PC-3 (cell line): ENCODE data around the gene WWC1. TPM values are rescaled to one million over a fixed set of nuclear protein-coding genes. Genes with fewer than 3 reads are reported as not detected.

ENCODE experiments used
- ATAC-seq: fragments of 200-7000 bp; cut with Tn5 transposase; 2 replicates; pipeline ENCODE4 v1.9.1; 2020; ENCODE audit warnings: mild to moderate bottlenecking, moderate library complexity
- BruUV-seq: library from RNA; stranded (reverse); fragments of 400-500 nt; replicated peaks from 2 replicates; lab custom pipeline; 2021; lab: Mats Ljungman, UMichigan
- CTCF ChIA-PET: fragments of 300-600 bp; sonication (Branson Sonifier 250); formaldehyde crosslinking; loops from one replicate; lab custom pipeline; 2022; ENCODE audit warnings: antibody characterized with exemption; lab: Charles Lee
- POLR2A ChIA-PET: fragments of 300-600 bp; sonication (Branson Sonifier 250); formaldehyde crosslinking; loops from one replicate; lab custom pipeline; 2022; ENCODE audit warnings: antibody characterized with exemption; ENCODE audit not compliant: unreplicated experiment; lab: Charles Lee
- DNase-seq: peaks from one replicate; pipeline ENCODE4 v3.0.0-alpha.2; 2015
- H2AFZ ChIP-seq: fragments of 300-600 bp; sonication (generic); 2 replicates; pipeline ENCODE4 v1.6.0; 2016; ENCODE audit warnings: antibody characterized with exemption, low read length
- H3F3A ChIP-seq: fragments of 300-600 bp; sonication (generic); one replicate; pipeline ENCODE4 v1.6.0; 2017; ENCODE audit warnings: antibody characterized with exemption, low read length, control low read depth, mild to moderate bottlenecking; ENCODE audit not compliant: unreplicated experiment
- H3K27ac ChIP-seq: fragments of 300-600 bp; sonication (generic); 2 replicates; pipeline ENCODE4 v1.5.1; 2016; ENCODE audit warnings: mild to moderate bottlenecking, low read length
- H3K27me3 ChIP-seq: fragments of 300-600 bp; sonication (generic); 2 replicates; pipeline ENCODE4 v1.6.1; 2016; ENCODE audit warnings: low read length, mixed read lengths
- H3K36me3 ChIP-seq: fragments of 300-600 bp; sonication (generic); 2 replicates; pipeline ENCODE4 v1.6.1; 2016; ENCODE audit warnings: low read depth, mixed run types, low read length, mixed read lengths
- H3K4me1 ChIP-seq: fragments of 300-600 bp; sonication (generic); 2 replicates; pipeline ENCODE4 v1.5.1; 2016; ENCODE audit warnings: low read length; ENCODE audit not compliant: insufficient read depth
- H3K4me2 ChIP-seq: fragments of 300-600 bp; sonication (generic); 2 replicates; pipeline ENCODE4 v1.6.0; 2016; ENCODE audit warnings: low read length
- H3K4me3 ChIP-seq: fragments of 300-600 bp; sonication (generic); 2 replicates; pipeline ENCODE4 v1.5.1; 2016; ENCODE audit warnings: mild to moderate bottlenecking, low read length, mixed read lengths
- H3K79me2 ChIP-seq: fragments of 300-600 bp; sonication (generic); 2 replicates; pipeline ENCODE4 v1.6.1; 2017; ENCODE audit warnings: low read length, mixed read lengths
- H3K9ac ChIP-seq: fragments of 300-600 bp; sonication (generic); 2 replicates; pipeline ENCODE4 v1.6.0; 2016; ENCODE audit warnings: mild to moderate bottlenecking, low read length
- H3K9me2 ChIP-seq: fragments of 300-600 bp; sonication (generic); replicated peaks from 2 replicates; pipeline ENCODE4 v1.6.1; 2016; ENCODE audit warnings: mixed run types, low read length, mixed read lengths
- H3K9me3 ChIP-seq: fragments of 300-600 bp; sonication (generic); 2 replicates; pipeline ENCODE4 v1.6.1; 2016; ENCODE audit warnings: low read length, mixed read lengths
- H4K20me1 ChIP-seq: fragments of 300-600 bp; sonication (generic); 2 replicates; pipeline ENCODE4 v1.6.1; 2016; ENCODE audit warnings: low read length, mixed read lengths
- EZH2 ChIP-seq: fragments of 300-600 bp; sonication (generic); IDR thresholded peaks from one replicate; pipeline ENCODE4 v1.6.1; 2017; ENCODE audit warnings: antibody characterized with exemption, mild to moderate bottlenecking, low read length; ENCODE audit not compliant: unreplicated experiment
- EZH2phosphoT487 ChIP-seq: fragments of 300-600 bp; sonication (generic); IDR thresholded peaks from 2 replicates; pipeline ENCODE4 v1.6.1; 2018; ENCODE audit warnings: mild to moderate bottlenecking, antibody characterized with exemption, low read length, borderline replicate concordance
- intact Hi-C: fragments of 100-400 bp; cut with micrococcal nuclease; formaldehyde crosslinking; loops from 2 replicates; pipeline ENCODE4 v1.9.0; 2023
- total RNA-seq: library from RNA; depleted of rRNA; stranded (reverse); fragments of >200 nt; gene quantifications from 2 replicates; pipeline ENCODE4 v1.2.3, GENCODE V29; 2014
- TF ChIP-seq, protein P1 (sequence below): fragments of 300-600 bp; sonication (generic); conservative IDR thresholded peaks from 2 replicates; pipeline ENCODE4 v1.5.1; 2017; ENCODE audit warnings: antibody characterized with exemption, low read depth, mild to moderate bottlenecking, low read length

The WWC1 gene
- total RNA-seq, 1 experiment from 2014 or later = 31.8 TPM

DNA sequence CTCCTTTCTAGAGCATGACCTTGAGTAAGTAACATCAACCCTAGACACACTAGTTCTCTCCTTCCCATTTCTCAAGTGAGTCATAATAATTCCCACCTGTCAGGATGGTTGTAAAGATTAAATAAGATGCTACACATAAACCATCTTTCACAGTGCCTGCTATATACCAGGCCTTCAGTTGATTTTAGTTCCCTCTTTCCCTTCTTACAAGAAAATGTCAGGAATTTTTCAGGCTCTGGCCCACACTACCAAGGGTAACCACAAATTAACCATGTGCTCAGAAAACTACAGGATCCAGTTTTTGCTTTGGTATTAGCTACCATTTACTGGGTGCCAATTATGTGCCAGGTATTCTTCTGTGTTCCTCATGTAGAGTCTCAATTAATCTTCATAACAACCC, 152.1 kb downstream of the WWC1 start:
- H3K79me2 ChIP-seq = no peaks in the 10 kb centered on the region
- no peaks in the 10 kb centered on the region for H3K9me2 ChIP-seq
- H3K9me3 ChIP-seq = no peaks in the 10 kb centered on the region
- ATAC-seq (no peak), DNase-seq (no peak)
- ChIA-PET POLR2A (no interaction called here), CTCF (no interaction called here)
- TF ChIP-seq EZH2phosphoT487 = no peak
- TF ChIP-seq, protein P1, sequence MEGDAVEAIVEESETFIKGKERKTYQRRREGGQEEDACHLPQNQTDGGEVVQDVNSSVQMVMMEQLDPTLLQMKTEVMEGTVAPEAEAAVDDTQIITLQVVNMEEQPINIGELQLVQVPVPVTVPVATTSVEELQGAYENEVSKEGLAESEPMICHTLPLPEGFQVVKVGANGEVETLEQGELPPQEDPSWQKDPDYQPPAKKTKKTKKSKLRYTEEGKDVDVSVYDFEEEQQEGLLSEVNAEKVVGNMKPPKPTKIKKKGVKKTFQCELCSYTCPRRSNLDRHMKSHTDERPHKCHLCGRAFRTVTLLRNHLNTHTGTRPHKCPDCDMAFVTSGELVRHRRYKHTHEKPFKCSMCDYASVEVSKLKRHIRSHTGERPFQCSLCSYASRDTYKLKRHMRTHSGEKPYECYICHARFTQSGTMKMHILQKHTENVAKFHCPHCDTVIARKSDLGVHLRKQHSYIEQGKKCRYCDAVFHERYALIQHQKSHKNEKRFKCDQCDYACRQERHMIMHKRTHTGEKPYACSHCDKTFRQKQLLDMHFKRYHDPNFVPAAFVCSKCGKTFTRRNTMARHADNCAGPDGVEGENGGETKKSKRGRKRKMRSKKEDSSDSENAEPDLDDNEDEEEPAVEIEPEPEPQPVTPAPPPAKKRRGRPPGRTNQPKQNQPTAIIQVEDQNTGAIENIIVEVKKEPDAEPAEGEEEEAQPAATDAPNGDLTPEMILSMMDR = no peak
- TF ChIP-seq EZH2 = no peak
- H3K36me3 ChIP-seq = peaks cover 20% of the 10 kb centered on the region; the same call in 1 of the 2 replicates
- H3K4me1 ChIP-seq = no peaks in the 10 kb centered on the region
- intact Hi-C loops = no loop called here
- H3K4me3 ChIP-seq = no peak overlapping the region
- no peak overlapping the region for H3K27ac ChIP-seq
- H3K27me3 ChIP-seq = no peaks in the 10 kb centered on the region
- H3K9ac ChIP-seq = no peak overlapping the region
- no peak overlapping the region for H3K4me2 ChIP-seq
- no TSS peak for BruUV-seq
- no peaks in the 10 kb centered on the region for H4K20me1 ChIP-seq
- no peak overlapping the region for H2AFZ ChIP-seq
- H3F3A ChIP-seq = no peaks in the 10 kb centered on the region

DNA sequence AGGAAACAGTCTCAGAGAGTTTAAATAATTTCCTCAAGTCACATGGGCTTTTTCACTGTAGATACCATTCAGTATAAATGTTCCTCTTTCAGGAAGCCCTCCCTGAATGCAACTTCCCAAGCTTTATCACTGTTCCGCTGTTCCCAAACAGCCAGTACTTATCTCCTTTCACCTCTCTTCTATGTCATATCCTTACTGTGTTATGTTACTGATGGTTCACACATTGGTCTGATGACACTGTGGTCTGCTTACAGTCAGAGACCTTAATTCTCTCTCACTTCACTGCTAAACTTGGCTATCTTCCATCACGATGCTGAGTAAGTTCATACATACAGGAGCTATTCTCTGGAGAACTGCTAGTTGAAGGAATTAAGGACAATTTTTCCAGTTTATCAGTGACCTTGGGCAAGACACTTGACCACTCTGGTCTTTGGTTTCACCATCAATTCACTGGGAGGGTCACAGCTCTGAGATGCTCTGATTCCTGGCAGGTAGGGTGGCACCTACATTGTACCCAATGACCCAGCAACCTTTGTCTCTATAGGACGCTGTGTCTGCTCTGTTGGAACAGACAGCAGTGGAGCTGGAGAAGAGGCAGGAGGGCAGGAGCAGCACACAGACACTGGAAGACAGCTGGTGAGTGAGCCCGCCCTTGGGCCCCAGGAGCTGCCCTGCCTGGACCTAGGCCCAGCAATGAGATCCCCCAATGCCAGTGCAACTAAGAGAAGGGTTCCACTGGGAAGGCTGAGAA, 152.7 kb downstream of the WWC1 start:
- Histone ChIP-seq H3K36me3 (peaks cover 20% of the 10 kb centered on the region; the same call in 1 of the 2 replicates), H3K4me3 (no peak overlapping the region), H3F3A (no peaks in the 10 kb centered on the region), H3K27me3 (no peaks in the 10 kb centered on the region), H3K79me2 (no peaks in the 10 kb centered on the region), H3K4me2 (no peak overlapping the region), H3K9ac (no peak overlapping the region), H4K20me1 (no peaks in the 10 kb centered on the region), H3K27ac (no peak overlapping the region), H3K4me1 (no peaks in the 10 kb centered on the region), H2AFZ (no peak overlapping the region), H3K9me2 (no peaks in the 10 kb centered on the region), H3K9me3 (no peaks in the 10 kb centered on the region)
- intact Hi-C loops = no loop called here
- TF ChIP-seq, protein P1 = no peak
- TF ChIP-seq EZH2 (no peak), EZH2phosphoT487 (no peak)
- CTCF ChIA-PET = no interaction called here
- BruUV-seq = no TSS peak
- ATAC-seq (no peak), DNase-seq (no peak)
- POLR2A ChIA-PET = no interaction called here

DNA sequence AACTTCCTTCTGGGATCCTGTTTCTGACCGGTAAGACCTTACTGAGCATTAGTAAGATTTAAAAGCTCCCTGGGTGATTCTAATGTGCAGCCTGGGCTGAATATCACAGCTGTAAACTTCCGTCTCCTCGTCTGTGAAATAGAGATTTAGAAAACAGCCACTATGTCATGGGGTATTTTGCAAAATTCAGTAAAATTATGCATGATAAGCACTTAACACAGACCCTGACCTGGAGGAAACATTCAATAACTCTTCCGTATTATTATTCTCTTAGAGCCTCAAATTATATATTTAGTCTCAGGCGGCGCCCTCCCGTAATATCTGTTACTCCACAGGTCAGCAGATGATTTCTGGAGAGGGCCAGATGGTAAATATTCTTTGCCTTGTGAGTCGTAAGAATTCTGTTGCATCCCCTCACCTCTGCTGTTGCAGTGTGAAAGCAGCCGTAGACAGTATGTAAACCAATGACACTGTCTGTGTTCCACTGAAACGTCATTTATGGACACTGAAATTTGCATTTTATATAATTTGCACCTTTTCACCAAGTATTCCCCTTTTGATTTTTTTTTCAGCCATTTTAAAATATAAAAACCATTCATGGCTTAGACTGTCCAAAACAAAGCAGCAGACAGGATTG, 155.7 kb downstream of the WWC1 start:
- no peaks in the 10 kb centered on the region for H3K9me2 ChIP-seq
- TF ChIP-seq EZH2 (no peak), EZH2phosphoT487 (no peak)
- TF ChIP-seq, protein P1 = no peak
- no peaks in the 10 kb centered on the region for H3F3A ChIP-seq
- H2AFZ ChIP-seq = no peak overlapping the region
- H3K4me2 ChIP-seq = no peak overlapping the region
- BruUV-seq = no TSS peak
- POLR2A ChIA-PET = no interaction called here
- CTCF ChIA-PET = no interaction called here
- H3K27me3 ChIP-seq = no peaks in the 10 kb centered on the region
- H3K4me1 ChIP-seq = no peaks in the 10 kb centered on the region
- intact Hi-C loops = no loop called here
- H3K36me3 ChIP-seq = peaks cover 13% of the 10 kb centered on the region
- H3K9ac ChIP-seq = no peak overlapping the region
- H3K9me3 ChIP-seq = no peaks in the 10 kb centered on the region
- H3K79me2 ChIP-seq = no peaks in the 10 kb centered on the region
- no peaks in the 10 kb centered on the region for H4K20me1 ChIP-seq
- no peak for DNase-seq
- H3K27ac ChIP-seq = no peak overlapping the region
- no peak for ATAC-seq
- no peak overlapping the region for H3K4me3 ChIP-seq
